ENCODE measurements around the gene TMEM25. TPM values are rescaled to one million over a fixed set of nuclear protein-coding genes. Genes with fewer than 3 reads are reported as not detected.

Gene TMEM25
- total and polyA plus RNA-seq, 2 of the 13 experiments (the other 11 are each of a cell fraction or from before 2014, with no cell fraction given): 7.5 to 17.2 TPM

DNA sequence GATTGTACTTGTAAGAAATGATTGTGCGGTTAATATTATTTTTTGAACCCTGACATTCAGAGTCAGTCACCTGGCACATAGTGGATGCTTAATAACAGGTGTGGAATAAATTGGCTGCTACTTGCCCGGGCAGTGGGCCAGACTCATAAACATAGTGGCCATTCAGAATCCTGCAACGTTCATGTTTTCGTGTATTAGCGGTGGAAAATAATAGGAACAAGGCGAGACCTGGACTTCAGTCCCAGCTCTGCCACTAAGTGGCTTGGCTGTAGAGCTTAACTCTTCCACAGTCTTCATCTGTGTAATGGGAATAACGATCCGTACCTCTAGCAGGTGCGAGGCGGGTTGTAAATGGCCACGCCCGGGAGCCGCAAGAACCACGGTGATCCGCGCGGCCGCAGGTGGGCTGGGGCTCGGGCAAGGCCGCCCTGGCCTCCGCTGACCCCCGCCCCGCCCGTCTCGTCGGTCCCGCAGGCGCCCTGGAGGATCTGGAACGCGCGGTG lies 761 bp upstream of the TMEM25 start (continued):
- TF ChIP-seq, protein P1, sequence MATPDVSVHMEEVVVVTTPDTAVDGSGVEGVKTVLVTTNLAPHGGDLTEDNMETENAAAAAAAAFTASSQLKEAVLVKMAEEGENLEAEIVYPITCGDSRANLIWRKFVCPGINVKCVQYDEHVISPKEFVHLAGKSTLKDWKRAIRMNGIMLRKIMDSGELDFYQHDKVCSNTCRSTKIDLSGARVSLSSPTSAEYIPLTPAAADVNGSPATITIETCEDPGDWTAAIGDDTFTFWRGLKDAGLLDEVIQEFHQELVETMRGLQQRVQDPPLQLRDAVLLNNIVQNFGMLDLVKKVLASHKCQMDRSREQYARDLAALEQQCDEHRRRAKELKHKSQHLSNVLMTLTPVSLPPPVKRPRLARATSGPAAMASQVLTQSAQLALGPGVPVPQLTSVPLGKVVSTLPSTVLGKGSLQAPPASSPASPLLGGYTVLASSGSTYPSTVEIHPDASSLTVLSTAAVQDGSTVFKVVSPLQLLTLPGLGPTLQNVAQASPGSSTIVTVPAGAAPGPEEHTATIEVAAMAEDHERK (CRISPR knock-in tag; IDR thresholded peaks at IDR 0.05; ENCODE audit: low read depth): no peak
- TF ChIP-seq, protein P2, sequence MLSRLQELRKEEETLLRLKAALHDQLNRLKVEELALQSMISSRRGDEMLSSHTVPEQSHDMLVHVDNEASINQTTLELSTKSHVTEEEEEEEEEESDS (CRISPR knock-in tag; IDR thresholded peaks at IDR 0.05; ENCODE audit: borderline replicate concordance): no peak
- TF ChIP-seq SOX13 (IDR thresholded peaks at IDR 0.05) (no peak), SOX13 (CRISPR knock-in tag; conservative IDR thresholded peaks at IDR 0.05 in 1 of 2, IDR thresholded peaks at IDR 0.05 in 1 of 2) (no peak), ZNF446 (CRISPR knock-in tag; IDR thresholded peaks at IDR 0.05) (no peak), TOPORS (CRISPR knock-in tag; IDR thresholded peaks at IDR 0.05) (0 out of 2 replicates have a peak, but pooled peaks have one; percentile 15), ZNF12 (CRISPR knock-in tag; IDR thresholded peaks at IDR 0.05) (no peak), FOSL1 (CRISPR knock-in tag; IDR thresholded peaks at IDR 0.05; ENCODE audit: borderline replicate concordance) (no peak), EP300 (IDR thresholded peaks at IDR 0.05; ENCODE audit: low read depth in 2 of 2, low read length in 2 of 2) (no peak), EP300 (CRISPR knock-in tag; IDR thresholded peaks at IDR 0.05; ENCODE audit: borderline replicate concordance) (no peak), PCBP1 (IDR thresholded peaks at IDR 0.05; ENCODE audit: borderline replicate concordance, low read depth, low read length) (no peak), MED1 (CRISPR knock-in tag; IDR thresholded peaks at IDR 0.05) (no peak), KDM1A (CRISPR knock-in tag; IDR thresholded peaks at IDR 0.05) (peak; percentile 20; the same call in 1 of the 2 replicates), ZBTB7B (CRISPR knock-in tag; IDR thresholded peaks at IDR 0.05) (no peak), ZKSCAN8 (CRISPR knock-in tag; IDR thresholded peaks at IDR 0.05; ENCODE audit: borderline replicate concordance) (no peak), ZMYM4 (CRISPR knock-in tag; IDR thresholded peaks at IDR 0.05) (no peak), SRSF1 (optimal IDR thresholded peaks at IDR 0.05; ENCODE audit: low read depth, low read length) (no peak), ZNF614 (CRISPR knock-in tag; IDR thresholded peaks at IDR 0.05; ENCODE audit: borderline replicate concordance) (no peak), NFIC (IDR thresholded peaks at IDR 0.05; ENCODE audit: low read length) (no peak), ZNF629 (CRISPR knock-in tag; conservative IDR thresholded peaks at IDR 0.05) (peak; percentile 92), ZNF441 (CRISPR knock-in tag; IDR thresholded peaks at IDR 0.05; ENCODE audit: borderline replicate concordance) (no peak), ZIK1 (CRISPR knock-in tag; IDR thresholded peaks at IDR 0.05; ENCODE audit: borderline replicate concordance, low read depth) (no peak), GATA4 (IDR thresholded peaks at IDR 0.05; ENCODE audit: borderline replicate concordance, low read depth) (no peak), ZFP41 (CRISPR knock-in tag; IDR thresholded peaks at IDR 0.05; ENCODE audit: borderline replicate concordance) (no peak), KDM5B (CRISPR knock-in tag; IDR thresholded peaks at IDR 0.05; ENCODE audit: borderline replicate concordance) (no peak)
- TF ChIP-seq, protein P3, sequence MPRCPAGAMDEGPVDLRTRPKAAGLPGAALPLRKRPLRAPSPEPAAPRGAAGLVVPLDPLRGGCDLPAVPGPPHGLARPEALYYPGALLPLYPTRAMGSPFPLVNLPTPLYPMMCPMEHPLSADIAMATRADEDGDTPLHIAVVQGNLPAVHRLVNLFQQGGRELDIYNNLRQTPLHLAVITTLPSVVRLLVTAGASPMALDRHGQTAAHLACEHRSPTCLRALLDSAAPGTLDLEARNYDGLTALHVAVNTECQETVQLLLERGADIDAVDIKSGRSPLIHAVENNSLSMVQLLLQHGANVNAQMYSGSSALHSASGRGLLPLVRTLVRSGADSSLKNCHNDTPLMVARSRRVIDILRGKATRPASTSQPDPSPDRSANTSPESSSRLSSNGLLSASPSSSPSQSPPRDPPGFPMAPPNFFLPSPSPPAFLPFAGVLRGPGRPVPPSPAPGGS (CRISPR knock-in tag; IDR thresholded peaks at IDR 0.05): no peak
- TF ChIP-seq, protein P4, sequence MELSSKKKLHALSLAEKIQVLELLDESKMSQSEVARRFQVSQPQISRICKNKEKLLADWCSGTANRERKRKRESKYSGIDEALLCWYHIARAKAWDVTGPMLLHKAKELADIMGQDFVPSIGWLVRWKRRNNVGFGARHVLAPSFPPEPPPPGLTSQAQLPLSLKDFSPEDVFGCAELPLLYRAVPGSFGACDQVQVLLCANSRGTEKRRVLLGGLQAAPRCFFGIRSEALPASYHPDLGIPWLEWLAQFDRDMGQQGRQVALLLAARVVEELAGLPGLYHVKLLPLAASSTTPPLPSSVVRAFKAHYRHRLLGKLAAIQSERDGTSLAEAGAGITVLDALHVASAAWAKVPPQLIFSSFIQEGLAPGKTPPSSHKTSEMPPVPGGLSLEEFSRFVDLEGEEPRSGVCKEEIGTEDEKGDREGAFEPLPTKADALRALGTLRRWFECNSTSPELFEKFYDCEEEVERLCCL (CRISPR knock-in tag; IDR thresholded peaks at IDR 0.05; ENCODE audit: borderline replicate concordance): no peak

Measured in HepG2 (cell line).